ENCODE data around the gene SHB.

- TF ChIP-seq CTCF (IDR thresholded peaks at IDR 0.05) = no peak
- TF ChIP-seq POLR2AphosphoS5 (IDR thresholded peaks at IDR 0.05) = no peak
Observed at GRCh38 chr9:38103340-38103739, 34.3 kb upstream of the SHB start.
